Measurements from ENCODE around the gene ZNF629. TPM values are rescaled to one million over a fixed set of nuclear protein-coding genes. Genes with fewer than 3 reads are reported as not detected.
A peak's percentile ranks its signal among the peaks of the same experiment; 100 is the strongest.

The ZNF629 gene
- total and polyA plus RNA-seq, 10 donors, result 1.3 to 13.9 (median 10.3) TPM

- Histone ChIP-seq H3K9me3 (no peaks in the 10 kb centered on the region), H3K27ac (peak overlapping the region; percentile 66 to 89 (median 84)), H3K27me3 (replicated peaks in 1 of 7) (peaks cover 0 to 26% (median 0%) of the 10 kb centered on the region in 7 donors), H3K36me3 (peaks cover 0 to 33% (median 24%) of the 10 kb centered on the region in 6 donors), H3K4me3 (peak overlapping the region; percentile 65 to 93 (median 78)), H3K4me1 (peaks cover 0 to 42% (median 26%) of the 10 kb centered on the region in 6 donors)
- WGBS, 5 donors, result 5 to 13% (median 9%) methylated on average over 22 to 57 of the region's 57 CpGs
- no peak for DNase-seq
- TF ChIP-seq POLR2AphosphoS5 (IDR thresholded peaks at IDR 0.05) (peak in 1 of 3 donors; percentile 33), CTCF (IDR thresholded peaks at IDR 0.05 in 8 of 11, conservative IDR thresholded peaks at IDR 0.05 in 3 of 11) (no peak)
- intact Hi-C loops (cut with DNase I; ENCODE audit: low total_unique reads), result loop anchor here (10.0 kb wide), 1 partner anchor 58 kb away; no protein-coding TSS in a partner anchor
Observed at GRCh38 chr16:30786115-30786935, 680 bp downstream of the ZNF629 start.

GRCh38 chr16:30785126-30786106 is 1.6 kb downstream of the ZNF629 start:
- intact Hi-C loops (cut with DNase I; ENCODE audit: low total_unique reads), result loop anchor here (10.0 kb wide), 1 partner anchor 59 kb away; no protein-coding TSS in a partner anchor
- peak overlapping the region in 5 of 8 donors; percentile 73 to 93 (median 81) for H3K4me3 ChIP-seq
- H3K27ac ChIP-seq, result no peak overlapping the region
- peaks cover 0 to 50% (median 26%) of the 10 kb centered on the region in 6 donors for H3K4me1 ChIP-seq
- no peak for DNase-seq
- H3K9me3 ChIP-seq, result no peaks in the 10 kb centered on the region
- 70 to 84% (median 70%) methylated on average over 7 of the region's 7 CpGs for WGBS, 5 donors
- H3K27me3 ChIP-seq (replicated peaks in 1 of 7), result peaks cover 0 to 26% (median 0%) of the 10 kb centered on the region in 7 donors
- TF ChIP-seq POLR2AphosphoS5 (IDR thresholded peaks at IDR 0.05), result no peak
- TF ChIP-seq CTCF (IDR thresholded peaks at IDR 0.05 in 8 of 11, conservative IDR thresholded peaks at IDR 0.05 in 3 of 11), result no peak
- TF ChIP-seq POLR2A (IDR thresholded peaks at IDR 0.05), result no peak
- H3K36me3 ChIP-seq, result peaks cover 0 to 42% (median 24%) of the 10 kb centered on the region in 6 donors

GRCh38 chr16:30784215-30784614 is 2.8 kb downstream of the ZNF629 start:
- Histone ChIP-seq H3K27me3 (replicated peaks in 1 of 7) (peaks cover 0 to 26% (median 0%) of the 10 kb centered on the region in 7 donors), H3K4me3 (no peak overlapping the region), H3K36me3 (peaks cover 0 to 42% (median 24%) of the 10 kb centered on the region in 6 donors), H3K9me3 (no peaks in the 10 kb centered on the region), H3K27ac (no peak overlapping the region), H3K4me1 (peaks cover 0 to 55% (median 26%) of the 10 kb centered on the region in 6 donors)
- TF ChIP-seq POLR2A (IDR thresholded peaks at IDR 0.05), result no peak
- no peak for TF ChIP-seq CTCF (IDR thresholded peaks at IDR 0.05 in 8 of 11, conservative IDR thresholded peaks at IDR 0.05 in 3 of 11)
- TF ChIP-seq POLR2AphosphoS5 (IDR thresholded peaks at IDR 0.05), result no peak
- DNase-seq, result no peak
- intact Hi-C loops (cut with DNase I; ENCODE audit: low total_unique reads), result loop anchor here (10.0 kb wide), 1 partner anchor 61 kb away; no protein-coding TSS in a partner anchor
- WGBS, 5 donors, result 90 to 94% (median 91%) methylated on average over 17 to 18 of the region's 18 CpGs
